HepG2 (cell line): Measurements from ENCODE around the gene CARMIL3. TPM values are rescaled to one million over a fixed set of nuclear protein-coding genes. Genes with fewer than 3 reads are reported as not detected.

Experiments used
- ARHGAP35 ChIP-seq: sonication (generic); formaldehyde crosslinking; IDR thresholded peaks from 2 replicates; pipeline ENCODE4 v1.9.0; 2022; ENCODE audit warnings: mild to moderate bottlenecking, inconsistent platforms, moderate library complexity, missing genetic modification reagents, borderline replicate concordance
- ATF7-NPFF ChIP-seq: sonication (generic); formaldehyde crosslinking; IDR thresholded peaks from 2 replicates; pipeline ENCODE4 v1.8.1; 2023; ENCODE audit warnings: mild to moderate bottlenecking, low read depth, missing genetic modification reagents, moderate library complexity
- DBP ChIP-seq: sonication (generic); formaldehyde crosslinking; IDR thresholded peaks from 2 replicates; pipeline ENCODE4 v1.4.0; 2020; ENCODE audit warnings: missing genetic modification reagents; ENCODE audit errors: not compliant biosample characterization
- GFI1 ChIP-seq: sonication (generic); formaldehyde crosslinking; IDR thresholded peaks from 2 replicates; pipeline ENCODE4 v1.5.0; 2020; ENCODE audit warnings: missing genetic modification reagents, mild to moderate bottlenecking, borderline replicate concordance
- HNF1A ChIP-seq, 2 experiments: sonication (generic) in 1 of 2; formaldehyde crosslinking in 1 of 2; IDR thresholded peaks; 2 replicates each; pipeline versions ENCODE4 v1.4.0 to v1.6.1; 2016 to 2020; ENCODE audit warnings: borderline replicate concordance in 1 of 2, low read depth in 1 of 2, mild to moderate bottlenecking in 1 of 2, missing genetic modification reagents in 1 of 2
- HOXA5 ChIP-seq: sonication (generic); formaldehyde crosslinking; IDR thresholded peaks from 2 replicates; pipeline ENCODE4 v1.4.0; 2020; ENCODE audit warnings: missing genetic modification reagents
- NCOA5 ChIP-seq: sonication (generic); formaldehyde crosslinking; IDR thresholded peaks from 2 replicates; pipeline ENCODE4 v1.4.0; 2020; ENCODE audit warnings: missing genetic modification reagents
- NFAT5 ChIP-seq: sonication (generic); formaldehyde crosslinking; IDR thresholded peaks from 2 replicates; pipeline ENCODE4 v1.4.0; 2020; ENCODE audit warnings: missing genetic modification reagents
- PHF21A ChIP-seq: sonication (generic); formaldehyde crosslinking; IDR thresholded peaks from 2 replicates; pipeline ENCODE4 v1.5.0; 2020; ENCODE audit warnings: mild to moderate bottlenecking, missing genetic modification reagents
- POLR2AphosphoS2 ChIP-seq: IDR thresholded peaks from 2 replicates; pipeline ENCODE4 v1.6.1; 2011; ENCODE audit warnings: low read depth, low read length, improper control_type of control experiment
- TBX3 ChIP-seq: fragments of 450-650 bp; IDR thresholded peaks from 2 replicates; pipeline ENCODE4 v1.6.1; 2017; ENCODE audit warnings: antibody characterized with exemption, mild to moderate bottlenecking, inconsistent platforms, borderline replicate concordance
- ZBTB42 ChIP-seq: sonication (generic); formaldehyde crosslinking; IDR thresholded peaks from 2 replicates; pipeline ENCODE4 v1.5.0; 2020; ENCODE audit warnings: mild to moderate bottlenecking, missing genetic modification reagents
- ZNF512 ChIP-seq: sonication (generic); formaldehyde crosslinking; IDR thresholded peaks from 2 replicates; pipeline ENCODE4 v1.4.0; 2020; ENCODE audit warnings: mild to moderate bottlenecking, missing genetic modification reagents
- ZNF850 ChIP-seq: sonication (generic); formaldehyde crosslinking; conservative IDR thresholded peaks from 2 replicates; pipeline ENCODE4 v1.9.0; 2021; ENCODE audit warnings: mild to moderate bottlenecking, missing genetic modification reagents
- polyA plus RNA-seq, 8 experiments: library from polyadenylated mRNA; depleted of rRNA in 3 of 8; stranded (reverse) in 7 of 8; unstranded in 1 of 8; fragments of >200 nt; fragmentation: Illumina TruSeq in 4 of 8; extraction: Trizol in 4 of 8; gene quantifications; 2 replicates each; pipeline versions ENCODE4 v1.2.1 to v1.2.3, GENCODE V29; 2011 to 2016; ENCODE audit warnings: low read depth in 4 of 8, missing spikeins in 1 of 8, mixed read lengths in 1 of 8; ENCODE audit not compliant: insufficient read depth in 1 of 8
- total RNA-seq, 5 experiments: library from RNA; depleted of rRNA; stranded (reverse); fragments of >200 nt; fragmentation: Illumina TruSeq; extraction: Trizol; gene quantifications; 2 replicates each; pipeline ENCODE4 v1.2.3, GENCODE V29; 2016; ENCODE audit warnings: low read depth in 1 of 5

CARMIL3 gene
- total and polyA plus RNA-seq, 2 of the 13 experiments (the other 11 are each of a cell fraction or from before 2014, with no cell fraction given) = 0.27 to 0.55 TPM

- TF ChIP-seq ATF7-NPFF (CRISPR knock-in tag) (peak; percentile 94), HNF1A (IDR thresholded peaks at IDR 0.05; ENCODE audit: low read depth) (peak; percentile 98), HNF1A (CRISPR knock-in tag; IDR thresholded peaks at IDR 0.05; ENCODE audit: borderline replicate concordance) (peak; percentile 100), NFAT5 (CRISPR knock-in tag) (no peak), ZNF850 (CRISPR knock-in tag) (no peak), PHF21A (no peak), GFI1 (CRISPR knock-in tag) (peak; percentile 92), POLR2AphosphoS2 (0 out of 2 replicates have a peak, but pooled peaks have one; percentile 26), TBX3 (peak; percentile 88; the same call in 1 of the 2 replicates), ZBTB42 (CRISPR knock-in tag) (peak; percentile 85; the same call in 1 of the 2 replicates), ZNF512 (CRISPR knock-in tag) (no peak), HOXA5 (CRISPR knock-in tag) (peak; percentile 98), ARHGAP35 (CRISPR knock-in tag) (peak; percentile 89; the same call in 1 of the 2 replicates), NCOA5 (peak; percentile 26; the same call in 1 of the 2 replicates), DBP (peak; percentile 90)
Measured at GRCh38 chr14:24113801-24114531, 62.2 kb downstream of the CARMIL3 start (continued).
